Astrocyte of the spinal cord (primary cell): ENCODE results near the gene GLYATL3.
A peak's percentile ranks its signal among the peaks of the same experiment; 100 is the strongest.

Experiments used
- DNase-seq: peaks from one replicate; pipeline ENCODE4 v3.0.0; 2011; ENCODE audit warnings: low read depth, low spot score
- H3K4me3 ChIP-seq: 2 replicates; pipeline ENCODE4 v1.5.1; 2011; ENCODE audit warnings: low read depth, mild to moderate bottlenecking, low read length, moderate library complexity
- in situ Hi-C: cut with HindIII; loops from 2 replicates; pipeline ENCODE4 v1.10.0; 2017; ENCODE audit warnings: low sequenced_read_pairs
- TF ChIP-seq, protein P1 (sequence below): IDR thresholded peaks from 2 replicates; pipeline ENCODE4 v1.5.1; 2012; ENCODE audit warnings: low read depth, mild to moderate bottlenecking, low read length, inconsistent platforms

Gene GLYATL3

DNA sequence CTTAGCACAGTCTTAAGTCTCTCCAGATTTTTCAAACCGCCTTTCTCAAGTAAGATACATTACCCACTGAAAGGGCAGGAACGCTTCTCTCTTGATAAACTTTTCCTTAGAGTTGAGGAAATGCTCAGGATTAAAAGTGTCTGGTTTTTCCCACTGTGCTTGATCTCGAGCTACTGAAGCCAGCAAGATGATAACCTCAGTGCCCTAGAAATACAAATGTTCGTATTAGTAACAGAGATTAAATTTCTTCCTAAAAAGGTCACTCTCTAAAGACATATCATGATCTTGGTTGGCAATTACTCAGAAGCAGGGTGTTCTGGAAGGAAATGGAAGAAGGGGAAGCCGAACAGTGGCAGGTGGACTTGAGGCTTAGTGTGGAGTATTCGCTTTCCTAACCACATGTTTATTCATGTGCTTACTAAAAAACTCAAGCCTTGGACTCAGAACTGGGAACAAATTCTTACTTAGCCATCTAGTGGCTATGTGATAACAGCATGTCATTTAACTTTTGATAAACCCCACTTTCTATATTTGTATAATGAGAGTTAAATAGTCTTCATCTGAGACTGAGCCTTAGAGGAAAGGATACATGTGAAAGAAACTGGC, 70.9 kb downstream of the GLYATL3 start:
- in situ Hi-C loops, result no loop called here
- TF ChIP-seq, protein P1, sequence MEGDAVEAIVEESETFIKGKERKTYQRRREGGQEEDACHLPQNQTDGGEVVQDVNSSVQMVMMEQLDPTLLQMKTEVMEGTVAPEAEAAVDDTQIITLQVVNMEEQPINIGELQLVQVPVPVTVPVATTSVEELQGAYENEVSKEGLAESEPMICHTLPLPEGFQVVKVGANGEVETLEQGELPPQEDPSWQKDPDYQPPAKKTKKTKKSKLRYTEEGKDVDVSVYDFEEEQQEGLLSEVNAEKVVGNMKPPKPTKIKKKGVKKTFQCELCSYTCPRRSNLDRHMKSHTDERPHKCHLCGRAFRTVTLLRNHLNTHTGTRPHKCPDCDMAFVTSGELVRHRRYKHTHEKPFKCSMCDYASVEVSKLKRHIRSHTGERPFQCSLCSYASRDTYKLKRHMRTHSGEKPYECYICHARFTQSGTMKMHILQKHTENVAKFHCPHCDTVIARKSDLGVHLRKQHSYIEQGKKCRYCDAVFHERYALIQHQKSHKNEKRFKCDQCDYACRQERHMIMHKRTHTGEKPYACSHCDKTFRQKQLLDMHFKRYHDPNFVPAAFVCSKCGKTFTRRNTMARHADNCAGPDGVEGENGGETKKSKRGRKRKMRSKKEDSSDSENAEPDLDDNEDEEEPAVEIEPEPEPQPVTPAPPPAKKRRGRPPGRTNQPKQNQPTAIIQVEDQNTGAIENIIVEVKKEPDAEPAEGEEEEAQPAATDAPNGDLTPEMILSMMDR, result peak; percentile 11
- peak; percentile 10 for DNase-seq
- H3K4me3 ChIP-seq, result no peak overlapping the region

GRCh38 chr6:49576618-49577017, 76.9 kb downstream of the GLYATL3 start:
- TF ChIP-seq, protein P1, result no peak
- in situ Hi-C loops, result no loop called here
- DNase-seq, result no peak
- H3K4me3 ChIP-seq, result no peak overlapping the region
